Small intestine (tissue), 7 donors: ENCODE results near the gene MNX1. TPM values are rescaled to one million over a fixed set of nuclear protein-coding genes. Genes with fewer than 3 reads are reported as not detected.

Source experiments
- DNase-seq, 2 donors: peaks; one replicate each; pipeline versions ENCODE4 v3.0.0 to v3.0.0-alpha.2; 2013
- FAIRE-seq: peaks from 2 replicates; lab custom pipeline; 2012; peaks lifted over from hg19 to GRCh38; lab: Jason Lieb, UNC
- H3K27ac ChIP-seq, 3 donors: one replicate each; pipeline ENCODE4 v1.5.1; 2013; ENCODE audit warnings: low read length in 2 of 3, mild to moderate bottlenecking in 2 of 3, control low read depth in 1 of 3, inconsistent platforms in 1 of 3, low read depth in 1 of 3, moderate library complexity in 1 of 3
- H3K27me3 ChIP-seq, 3 donors: one replicate each; pipeline ENCODE4 v1.6.1; 2013; ENCODE audit warnings: low read length in 3 of 3, inconsistent platforms in 1 of 3; ENCODE audit not compliant: control insufficient read depth in 3 of 3, insufficient read depth in 3 of 3
- H3K36me3 ChIP-seq, 3 donors: one replicate each; pipeline ENCODE4 v1.6.1; 2013; ENCODE audit warnings: low read length in 3 of 3, inconsistent platforms in 1 of 3, low read depth in 1 of 3, mild to moderate bottlenecking in 1 of 3, moderate library complexity in 1 of 3; ENCODE audit not compliant: control insufficient read depth in 3 of 3, insufficient read depth in 2 of 3
- H3K4me1 ChIP-seq, 3 donors: one replicate each; pipeline ENCODE4 v1.6.1; 2013; ENCODE audit warnings: low read length in 2 of 3, inconsistent platforms in 1 of 3, low read depth in 1 of 3, mild to moderate bottlenecking in 1 of 3, moderate library complexity in 1 of 3; ENCODE audit not compliant: control insufficient read depth in 3 of 3, insufficient read depth in 2 of 3
- H3K4me3 ChIP-seq, 3 donors: one replicate each; pipeline ENCODE4 v1.5.1; 2013; ENCODE audit warnings: low read length in 3 of 3, control low read depth in 1 of 3, inconsistent platforms in 1 of 3, low read depth in 1 of 3, mild to moderate bottlenecking in 1 of 3, moderate library complexity in 1 of 3
- H3K9me3 ChIP-seq, 2 donors: one replicate each; pipeline ENCODE4 v1.6.1; 2013; ENCODE audit warnings: low read depth in 1 of 2, low read length in 1 of 2; ENCODE audit not compliant: control insufficient read depth in 2 of 2, insufficient read depth in 1 of 2
- WGBS, 3 donors: extraction: QIAGEN DNeasy Blood & Tissue Kit; methylation state at CpG; one replicate each; pipeline ENCODE4 v1.1.7; 2013; 5-methylcytosine and 5-hydroxymethylcytosine counted together
- polyA plus RNA-seq, 4 donors: library from polyadenylated mRNA; stranded (reverse) in 3 of 4; unstranded in 1 of 4; fragments of 200-250 nt in 3 of 4; fragments of 120-200 nt in 1 of 4; gene quantifications; one replicate each; pipeline versions ENCODE4 v1.2.1 to v1.2.3, GENCODE V29; 2013
- donor health status: healthy with polysubstance abuse.
- donor health status: control.
- donor health status: control.
- donor health status: Bipolar disorder and iron deficiency.
- donor health status: healthy.

Gene MNX1
- polyA plus RNA-seq, 4 donors = 3.5 to 17.3 (median 9.2) TPM

DNA sequence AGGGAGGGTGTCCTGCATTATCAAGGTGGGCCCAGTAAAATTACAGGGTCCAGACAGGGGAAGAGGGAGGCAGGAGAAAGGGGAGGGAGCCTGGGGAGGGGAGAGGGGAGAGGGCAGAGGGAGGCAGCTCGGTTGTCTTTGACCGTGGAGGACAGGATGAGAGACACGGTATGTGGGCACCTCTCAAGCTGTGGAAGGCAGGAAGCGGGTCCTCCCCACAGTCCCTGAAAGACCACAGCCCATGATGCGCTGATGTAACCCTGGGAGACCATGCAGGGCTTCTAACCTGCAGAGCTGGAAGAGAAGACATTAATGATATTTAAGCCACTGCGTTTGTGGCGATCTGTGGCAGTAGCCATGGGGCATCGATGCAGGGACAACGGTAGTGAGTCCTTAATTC is 27.2 kb upstream of the MNX1 start:
- no peaks in the 10 kb centered on the region for H3K36me3 ChIP-seq
- H3K9me3 ChIP-seq = no peaks in the 10 kb centered on the region
- FAIRE-seq (no peak), DNase-seq (no peak)
- WGBS, 3 donors = 76 to 83% (median 82%) methylated on average over 9 of the region's 9 CpGs
- H3K27ac ChIP-seq = no peak overlapping the region
- H3K4me3 ChIP-seq = no peak overlapping the region
- H3K4me1 ChIP-seq = no peaks in the 10 kb centered on the region
- H3K27me3 ChIP-seq = peaks cover 0 to 25% (median 16%) of the 10 kb centered on the region in 3 donors

DNA sequence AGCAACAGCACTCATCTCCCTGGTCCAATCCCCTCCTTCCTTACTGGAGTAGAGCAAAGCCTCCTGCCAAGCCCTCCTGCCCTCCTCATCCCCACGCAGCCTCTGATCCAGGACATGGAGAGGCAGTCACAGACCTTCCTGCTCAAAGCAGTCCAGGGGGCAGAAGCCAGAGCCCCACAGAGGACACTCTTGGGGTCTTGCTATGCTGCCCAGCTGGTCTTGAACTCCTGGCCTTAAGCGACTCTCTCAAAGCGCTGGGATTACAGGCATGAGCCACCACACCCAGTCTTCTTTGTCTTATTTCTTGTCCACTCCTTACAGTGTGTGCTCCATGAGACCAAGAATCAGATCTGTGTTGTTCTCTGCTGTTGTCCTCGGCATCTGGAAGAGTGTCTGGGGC is 26.6 kb upstream of the MNX1 start:
- H3K27ac ChIP-seq = no peak overlapping the region
- no peaks in the 10 kb centered on the region for H3K4me1 ChIP-seq
- no peak overlapping the region for H3K4me3 ChIP-seq
- DNase-seq (no peak), FAIRE-seq (no peak)
- no peaks in the 10 kb centered on the region for H3K9me3 ChIP-seq
- 89 to 93% (median 91%) methylated on average over 4 of the region's 4 CpGs for WGBS, 3 donors
- H3K27me3 ChIP-seq = peaks cover 0 to 26% (median 17%) of the 10 kb centered on the region in 3 donors
- no peaks in the 10 kb centered on the region for H3K36me3 ChIP-seq

DNA sequence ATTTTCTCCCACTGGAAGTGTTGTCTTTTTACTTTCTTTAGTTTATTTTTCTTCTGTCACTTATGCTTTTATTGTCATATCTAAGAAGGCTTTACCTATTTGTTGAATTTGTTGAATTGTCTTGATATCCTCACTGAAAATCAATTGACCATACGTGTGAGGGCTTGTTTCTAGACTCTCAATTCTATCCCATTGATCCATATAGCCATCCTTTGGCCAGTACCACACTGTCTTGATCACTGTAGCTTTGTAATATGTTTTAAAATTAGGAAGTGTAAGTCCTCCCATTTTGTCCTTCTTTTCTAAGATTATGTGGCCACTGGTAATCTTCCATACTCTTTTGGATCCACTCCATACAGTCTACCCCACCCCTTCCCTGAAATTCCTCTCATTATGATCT is 25.5 kb upstream of the MNX1 start:
- Histone ChIP-seq H3K27ac (no peak overlapping the region), H3K27me3 (peaks cover 0 to 25% (median 15%) of the 10 kb centered on the region in 3 donors), H3K36me3 (no peaks in the 10 kb centered on the region), H3K4me3 (no peak overlapping the region), H3K4me1 (no peaks in the 10 kb centered on the region), H3K9me3 (no peaks in the 10 kb centered on the region)
- WGBS, 3 donors = 26 to 54% (median 31%) methylated on average over 1 of the region's 1 CpG
- FAIRE-seq = no peak
- DNase-seq = no peak

DNA sequence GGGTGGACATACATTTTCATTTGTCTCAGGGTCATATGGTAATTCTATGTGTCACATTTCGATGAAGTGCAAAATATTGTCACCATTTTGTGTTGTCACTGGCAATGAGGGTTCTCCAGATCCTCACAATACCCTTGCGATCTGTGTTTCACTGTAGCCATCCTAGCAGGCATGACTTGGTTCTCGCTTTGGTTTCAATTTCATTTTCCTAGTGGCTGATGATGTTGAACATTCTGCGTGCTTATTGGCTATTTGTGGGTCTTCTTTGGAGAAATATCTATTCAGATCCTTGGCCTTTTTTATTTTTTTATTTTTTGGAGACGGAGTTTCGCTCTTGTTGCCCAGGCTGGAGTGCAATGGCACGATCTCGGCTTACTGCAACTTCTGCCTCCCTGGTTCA is 24.8 kb upstream of the MNX1 start:
- Histone ChIP-seq H3K27ac (no peak overlapping the region), H3K36me3 (no peaks in the 10 kb centered on the region), H3K4me3 (no peak overlapping the region), H3K27me3 (peaks cover 0 to 23% (median 14%) of the 10 kb centered on the region in 3 donors), H3K9me3 (no peaks in the 10 kb centered on the region), H3K4me1 (no peaks in the 10 kb centered on the region)
- no peak for DNase-seq
- no peak for FAIRE-seq
- 89 to 92% (median 90%) methylated on average over 8 of the region's 8 CpGs for WGBS, 3 donors

DNA sequence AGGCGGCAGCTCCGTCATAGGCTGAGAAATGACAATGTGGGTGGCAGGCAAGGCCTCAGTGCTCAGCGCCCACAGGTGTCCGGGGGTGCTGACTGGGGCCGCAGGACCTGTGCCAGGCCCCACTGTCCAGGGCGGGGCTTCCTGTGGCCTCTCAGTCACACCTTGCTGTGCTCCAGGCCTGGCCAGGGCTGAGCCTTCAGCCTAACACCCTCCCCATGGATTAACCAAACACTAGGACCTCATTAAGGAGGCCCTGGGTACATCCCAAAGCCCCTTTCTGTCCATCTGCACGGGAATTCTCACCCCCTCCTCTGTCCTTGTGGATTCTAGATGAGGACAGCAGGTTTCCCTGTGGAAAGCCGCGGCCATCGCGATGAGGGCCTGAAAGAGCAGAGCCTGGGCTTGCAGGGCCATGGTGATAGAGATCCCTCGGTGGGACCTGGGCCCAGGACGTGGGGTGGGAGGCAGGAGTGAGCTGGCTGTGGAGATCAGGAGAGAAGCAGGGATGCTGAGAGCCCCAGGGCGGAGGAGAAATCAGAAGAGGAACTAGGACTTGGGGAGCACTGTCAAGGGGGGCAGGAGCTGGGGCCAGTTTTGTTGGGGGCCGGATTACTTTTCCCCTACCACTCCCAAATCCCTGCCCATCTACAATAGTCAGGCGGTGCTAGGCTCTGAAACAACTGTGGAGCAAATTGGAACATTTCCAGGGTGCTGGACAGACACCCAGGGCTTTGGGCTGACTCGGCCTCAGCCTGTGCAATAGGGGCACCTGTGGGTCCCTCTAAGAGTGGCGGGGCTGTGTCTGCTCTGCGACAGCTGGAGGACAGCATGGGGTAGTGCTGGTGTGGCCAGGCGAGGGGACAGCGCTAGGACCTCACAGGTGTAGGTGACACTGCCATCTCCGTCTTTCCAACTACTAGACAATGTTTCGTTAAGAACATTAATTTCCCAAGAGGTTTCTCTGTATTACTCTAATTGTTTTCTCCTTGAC is 23.3 kb upstream of the MNX1 start:
- Histone ChIP-seq H3K9me3 (no peaks in the 10 kb centered on the region), H3K27me3 (peaks cover 0 to 22% (median 10%) of the 10 kb centered on the region in 3 donors), H3K27ac (no peak overlapping the region), H3K4me3 (no peak overlapping the region), H3K36me3 (no peaks in the 10 kb centered on the region), H3K4me1 (no peaks in the 10 kb centered on the region)
- FAIRE-seq = no peak
- 79 to 82% (median 81%) methylated on average over 23 of the region's 23 CpGs for WGBS, 3 donors
- no peak for DNase-seq

DNA sequence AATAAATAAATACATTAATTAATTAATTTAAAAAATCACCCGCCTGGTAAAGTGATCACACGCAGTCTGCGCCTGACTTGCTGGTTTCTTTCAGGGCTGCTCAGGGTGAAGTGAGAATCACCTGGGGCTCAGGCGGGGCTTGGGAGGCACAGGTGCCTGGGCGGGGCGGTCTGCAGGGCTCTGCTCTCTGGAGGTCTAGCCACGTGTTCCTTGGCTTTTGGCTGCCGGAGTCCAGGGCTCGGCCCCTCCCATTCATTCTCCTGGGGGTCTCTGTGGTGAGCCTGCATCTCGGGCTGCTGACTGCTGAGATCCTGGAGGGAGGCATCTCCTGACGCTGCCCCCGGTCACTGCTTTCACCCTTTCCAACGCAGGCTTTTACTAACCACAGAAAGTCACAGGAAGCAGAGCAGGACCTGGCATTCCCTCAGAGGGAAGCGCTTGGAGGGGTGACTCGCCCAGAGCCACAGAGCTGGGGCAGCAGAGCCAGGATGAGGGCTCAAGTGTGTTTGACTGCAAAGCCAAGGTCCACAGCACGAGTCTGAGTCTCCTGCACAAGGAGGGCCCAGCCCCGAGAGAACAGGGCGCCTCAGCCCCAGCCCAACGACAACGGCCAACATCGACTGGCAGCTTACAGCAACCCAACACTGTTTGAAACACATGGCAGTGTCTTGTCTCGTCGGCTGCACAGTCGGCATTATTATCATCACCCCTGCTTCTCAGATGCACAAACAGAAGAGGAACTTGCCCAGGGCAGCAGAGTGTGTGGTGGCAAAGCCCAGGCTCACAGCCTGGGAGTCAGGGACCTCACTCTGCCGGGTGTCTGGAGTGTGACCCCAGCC is 22.4 kb upstream of the MNX1 start:
- Histone ChIP-seq H3K9me3 (no peaks in the 10 kb centered on the region), H3K27ac (no peak overlapping the region), H3K36me3 (no peaks in the 10 kb centered on the region), H3K4me1 (no peaks in the 10 kb centered on the region), H3K4me3 (no peak overlapping the region), H3K27me3 (peaks cover 0 to 29% (median 9%) of the 10 kb centered on the region in 3 donors)
- FAIRE-seq = no peak
- DNase-seq = no peak
- 27 to 60% (median 54%) methylated on average over 25 of the region's 25 CpGs for WGBS, 3 donors

DNA sequence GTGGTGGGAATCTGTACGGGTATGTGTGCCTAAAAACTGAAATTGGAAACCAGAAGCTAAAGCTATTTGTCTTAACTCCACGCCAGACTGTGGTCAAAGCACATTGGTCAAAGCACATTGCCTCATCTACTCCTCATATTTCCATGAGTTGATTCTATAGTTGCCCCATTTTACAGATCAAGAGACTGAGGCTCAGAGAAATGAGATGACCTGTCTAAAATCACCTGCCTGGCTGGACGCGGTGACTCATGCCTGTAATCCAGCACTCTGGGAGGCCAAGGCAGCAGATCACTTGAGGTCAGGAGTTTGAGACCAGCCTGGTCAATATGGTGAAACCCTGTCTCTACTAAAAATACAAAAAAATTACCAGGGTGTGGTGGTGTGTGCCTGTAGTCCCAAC is 21.7 kb upstream of the MNX1 start:
- no peak for FAIRE-seq
- 71 to 81% (median 73%) methylated on average over 4 of the region's 4 CpGs for WGBS, 3 donors

DNA sequence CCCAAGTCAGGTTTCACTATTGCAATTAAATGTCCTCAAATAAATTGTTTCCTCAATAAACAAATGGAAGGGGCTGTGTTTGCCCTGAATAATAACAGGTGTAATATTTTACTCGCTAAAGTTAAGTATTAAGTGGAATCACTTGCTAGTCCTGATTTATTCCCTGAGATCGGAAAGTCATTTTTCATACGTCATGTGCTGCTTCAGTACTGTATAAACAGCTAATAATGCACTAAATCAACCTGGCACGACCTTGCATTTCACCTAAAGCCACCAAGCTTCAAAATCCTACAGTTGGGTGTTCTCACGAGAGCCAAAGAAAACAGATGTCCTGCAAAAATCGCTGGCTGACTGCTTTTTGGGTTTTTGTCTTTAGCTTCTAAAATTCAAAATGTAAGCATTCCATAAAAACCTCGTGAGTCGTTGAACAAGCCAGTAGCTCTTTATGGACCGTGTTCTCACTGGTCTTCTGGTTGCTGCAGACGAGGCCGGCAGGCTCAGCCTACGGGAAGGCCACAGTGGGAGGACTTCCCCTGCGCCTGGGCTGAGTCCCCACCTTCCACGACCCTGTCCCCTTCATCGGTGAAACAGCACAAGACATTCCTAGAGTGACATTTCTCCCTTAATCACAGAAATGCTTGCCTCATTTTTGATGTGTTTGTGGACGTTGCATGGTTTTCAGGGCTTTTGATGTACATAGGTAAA is 17.9 kb upstream of the MNX1 start:
- FAIRE-seq (no peak), DNase-seq (no peak)
- Histone ChIP-seq H3K4me1 (peaks cover 0 to 3% (median 0%) of the 10 kb centered on the region in 3 donors), H3K9me3 (no peaks in the 10 kb centered on the region), H3K4me3 (no peak overlapping the region), H3K27me3 (peaks cover 0 to 57% (median 10%) of the 10 kb centered on the region in 3 donors), H3K27ac (no peak overlapping the region), H3K36me3 (no peaks in the 10 kb centered on the region)
- 37 to 54% (median 44%) methylated on average over 16 of the region's 16 CpGs for WGBS, 3 donors

More for the DNA sequence above, 21.7 kb upstream of the MNX1 start:
- peaks cover 0 to 33% (median 6%) of the 10 kb centered on the region in 3 donors for H3K27me3 ChIP-seq
- H3K9me3 ChIP-seq = no peaks in the 10 kb centered on the region
- H3K4me3 ChIP-seq = no peak overlapping the region
- no peaks in the 10 kb centered on the region for H3K36me3 ChIP-seq
- peaks cover 0 to 3% (median 0%) of the 10 kb centered on the region in 3 donors for H3K4me1 ChIP-seq
- DNase-seq = no peak
- no peak overlapping the region for H3K27ac ChIP-seq
